HG03469 (cell line): ENCODE data around the gene MUSK.
"Not testable (repeated sequence)": the region's sequence is repeated elsewhere in the genome, so short reads cannot be mapped to it uniquely, and the experiment has no call there.

ENCODE experiments used
- ATAC-seq: cut with Tn5 transposase; IDR thresholded peaks from one replicate; pipeline ENCODE4 v1.9.1; 2021; ENCODE audit warnings: mild to moderate bottlenecking, moderate library complexity, moderate number of reproducible peaks; ENCODE audit not compliant: unreplicated experiment

The MUSK gene

DNA sequence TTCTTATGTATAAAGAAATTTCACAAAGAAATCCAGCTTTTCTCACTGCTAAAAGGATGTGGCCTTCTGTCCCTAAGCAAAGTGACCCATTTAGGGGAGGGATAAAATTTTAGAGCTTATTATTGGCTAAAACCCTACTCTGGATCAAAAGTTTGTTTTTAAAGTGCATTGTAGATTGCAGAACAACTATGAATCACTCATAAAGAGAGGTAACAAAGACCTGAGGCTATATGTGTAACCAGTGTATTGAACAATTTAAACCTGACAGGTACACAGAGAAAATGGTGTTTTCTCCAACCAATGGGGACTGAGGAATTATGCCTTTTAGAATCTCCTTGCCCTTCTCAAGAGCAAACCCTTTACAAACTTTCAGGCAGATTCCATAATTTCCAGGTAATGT lies 86.6 kb downstream of the MUSK start:
- ATAC-seq, result no peak

DNA sequence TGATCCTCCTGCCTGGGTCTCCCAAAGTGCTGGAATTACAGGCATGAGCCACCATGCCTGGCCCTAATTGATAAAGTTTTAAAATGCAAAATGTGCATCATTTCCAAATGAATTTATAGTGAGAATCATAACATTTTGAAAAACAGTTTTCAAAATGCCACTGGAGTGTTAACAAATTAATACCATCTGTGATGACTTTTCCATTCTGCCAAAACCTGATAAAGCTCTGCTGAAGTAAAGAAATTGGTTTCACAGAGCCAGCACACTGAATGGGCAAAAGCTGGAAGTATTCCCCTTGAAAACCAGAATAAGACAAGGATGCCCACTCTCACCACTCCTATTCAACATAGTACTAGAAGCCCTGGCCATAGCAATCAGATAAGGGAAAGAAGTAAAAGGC lies 89.6 kb downstream of the MUSK start:
- ATAC-seq, result no peak

DNA sequence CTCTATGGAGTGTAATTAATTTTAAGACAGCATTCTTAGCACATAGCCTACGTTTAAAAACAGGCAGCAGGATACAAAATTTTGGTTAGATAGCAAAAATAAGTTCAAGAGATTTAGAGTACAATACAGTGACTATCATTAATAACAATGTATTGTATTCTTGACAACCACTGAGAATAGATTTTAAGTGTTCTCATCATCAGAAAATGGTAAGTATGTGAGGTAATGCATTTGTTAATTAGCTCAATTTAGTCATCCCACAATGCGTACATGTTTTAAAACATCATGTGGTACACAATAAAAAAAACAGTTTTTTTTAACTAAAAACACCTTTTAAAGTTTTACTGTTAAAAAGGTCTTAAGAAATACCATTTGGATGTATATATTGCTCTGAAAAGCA lies 94.2 kb downstream of the MUSK start:
- no peak for ATAC-seq

DNA sequence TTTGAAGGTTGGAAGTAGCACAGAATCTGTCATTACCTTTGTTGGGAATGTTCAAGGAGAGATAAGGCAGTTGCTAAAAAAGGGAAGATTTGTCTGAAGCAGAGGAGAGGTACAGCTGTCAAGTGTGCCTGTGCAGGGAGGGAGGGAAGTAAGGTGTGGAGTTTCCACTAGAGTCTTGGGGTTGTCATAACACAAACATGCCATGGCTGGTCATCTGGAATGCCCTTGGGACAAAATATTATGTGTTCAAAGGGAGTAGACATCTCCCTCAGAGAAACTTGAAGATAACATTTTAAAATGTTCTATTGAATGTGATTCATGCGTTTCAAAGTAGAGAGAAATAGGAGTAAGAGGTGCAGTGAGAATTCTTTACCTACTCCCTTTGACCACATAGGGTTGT lies 95.0 kb downstream of the MUSK start:
- ATAC-seq, result no peak

DNA sequence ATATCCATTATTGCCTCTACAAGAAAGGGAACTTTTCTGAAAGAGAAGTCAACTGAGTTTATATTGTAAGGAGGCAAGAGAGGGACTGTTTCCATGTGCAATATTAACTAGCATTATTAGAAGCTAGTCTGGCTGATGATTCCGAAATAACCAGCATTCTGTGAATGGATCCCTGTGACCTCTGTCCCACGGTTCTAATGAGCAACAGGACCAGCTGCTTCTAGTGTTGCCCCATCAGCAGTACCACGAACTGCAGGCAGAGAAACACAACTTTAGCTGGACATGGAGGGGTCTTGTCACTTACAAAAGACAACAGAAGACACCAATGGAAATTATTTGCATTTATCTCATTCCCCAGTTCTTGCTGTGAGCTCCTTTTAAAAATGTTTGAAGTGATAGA lies 95.4 kb downstream of the MUSK start:
- ATAC-seq, result no peak

DNA sequence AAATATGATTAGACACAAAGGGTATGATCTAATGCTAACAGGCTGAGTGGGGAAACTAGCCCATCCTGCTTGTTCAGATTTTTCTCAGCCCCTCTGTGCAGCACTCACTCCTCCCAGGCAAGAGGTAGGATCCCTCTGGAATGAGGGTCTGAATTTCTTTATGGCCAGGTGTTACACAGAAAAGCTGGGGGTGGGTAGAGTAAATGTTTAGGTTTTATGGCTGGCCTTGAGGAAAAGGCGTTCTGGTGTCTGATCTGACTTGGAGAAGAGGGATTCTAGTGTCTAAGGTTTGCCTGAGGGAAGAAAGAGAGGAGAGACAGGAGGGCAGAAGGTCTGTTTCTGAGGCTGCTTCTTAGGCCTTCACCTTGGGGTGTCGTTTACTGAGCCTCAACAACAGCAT lies 97.3 kb downstream of the MUSK start:
- ATAC-seq, result no peak

DNA sequence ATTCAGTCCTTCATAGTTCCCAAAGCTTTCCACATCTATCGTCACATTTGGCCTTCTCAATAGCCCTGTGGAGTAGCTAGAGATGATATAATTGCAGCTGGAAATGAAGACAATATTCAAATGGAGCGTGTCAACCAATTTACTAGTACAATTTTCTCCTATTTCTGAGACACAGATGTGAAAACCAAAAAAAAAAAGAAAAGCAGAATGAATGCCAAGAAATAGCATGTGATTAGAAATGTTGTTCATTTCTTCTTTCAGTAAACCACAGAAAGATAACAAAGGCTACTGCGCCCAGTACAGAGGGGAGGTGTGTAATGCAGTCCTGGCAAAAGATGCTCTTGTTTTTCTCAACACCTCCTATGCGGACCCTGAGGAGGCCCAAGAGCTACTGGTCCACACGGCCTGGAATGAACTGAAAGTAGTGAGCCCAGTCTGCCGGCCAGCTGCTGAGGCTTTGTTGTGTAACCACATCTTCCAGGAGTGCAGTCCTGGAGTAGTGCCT lies 99.0 kb downstream of the MUSK start:
- ATAC-seq, result no peak

DNA sequence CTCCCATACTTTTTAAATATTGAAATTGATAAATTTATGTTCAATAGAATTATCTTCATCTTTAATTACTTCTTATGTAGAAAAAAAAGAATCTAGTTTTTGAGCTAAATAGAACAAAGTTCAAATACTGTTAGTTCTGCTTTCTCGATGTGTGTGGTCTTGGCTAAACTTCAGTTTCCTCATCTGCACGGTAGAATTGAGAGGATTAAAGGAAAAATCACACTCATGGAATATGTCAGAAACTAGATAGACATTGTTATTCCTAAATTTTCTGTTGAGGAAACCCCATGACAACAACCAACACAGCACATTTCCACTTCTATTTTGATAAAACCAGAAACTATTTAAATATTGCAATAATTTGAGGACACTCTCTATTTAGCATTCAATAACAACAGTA lies 100.3 kb downstream of the MUSK start:
- no peak for ATAC-seq

DNA sequence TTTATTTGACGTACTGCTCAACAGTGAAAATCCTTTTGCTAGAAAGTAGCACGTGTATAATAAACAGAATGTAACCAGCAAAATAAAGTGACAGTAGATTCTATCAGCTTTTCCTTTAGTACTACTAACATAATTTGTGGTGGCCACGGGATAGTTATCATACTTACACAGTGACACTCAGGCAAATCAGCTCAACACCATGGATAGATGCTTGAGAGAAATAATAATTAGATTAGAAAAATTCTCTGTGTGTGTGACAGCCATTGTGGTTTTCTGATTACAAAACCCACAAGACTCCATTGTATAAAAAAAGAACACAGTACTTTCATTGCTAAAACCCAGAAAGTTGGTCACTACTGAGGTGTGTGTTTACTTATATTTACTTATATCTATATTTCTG lies 101.1 kb downstream of the MUSK start:
- no peak for ATAC-seq

DNA sequence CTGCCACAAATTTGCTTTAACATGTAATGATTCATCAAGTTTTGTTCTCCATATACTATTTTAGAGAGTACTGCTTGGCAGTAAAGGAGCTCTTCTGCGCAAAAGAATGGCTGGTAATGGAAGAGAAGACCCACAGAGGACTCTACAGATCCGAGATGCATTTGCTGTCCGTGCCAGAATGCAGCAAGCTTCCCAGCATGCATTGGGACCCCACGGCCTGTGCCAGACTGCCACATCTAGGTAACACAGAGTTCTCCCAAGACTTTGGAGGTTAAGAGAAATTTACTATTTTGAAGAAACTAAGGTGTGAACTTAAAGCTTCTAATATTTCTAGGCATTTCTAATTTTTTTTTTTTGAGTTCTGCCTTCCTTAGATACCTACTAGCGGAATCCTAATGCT lies 107.1 kb downstream of the MUSK start:
- no peak for ATAC-seq

DNA sequence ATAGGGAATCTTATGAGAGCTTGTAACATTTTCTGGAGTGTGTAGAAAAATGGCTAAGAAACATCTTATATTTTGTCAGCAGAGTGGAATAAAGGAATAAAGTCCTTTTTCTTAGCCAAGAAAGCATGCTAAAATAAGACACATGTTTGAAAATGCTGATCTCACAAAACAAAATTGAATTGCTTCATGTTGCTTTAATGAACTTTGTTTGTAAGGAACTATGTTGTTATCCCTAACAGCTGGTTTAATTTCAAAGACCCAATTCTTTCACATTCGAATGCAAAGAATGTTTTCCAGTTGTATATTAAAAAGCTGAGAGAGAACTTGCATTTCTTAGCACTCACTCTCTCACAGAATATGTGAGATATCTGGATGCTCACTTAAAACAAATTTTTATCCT lies 107.6 kb downstream of the MUSK start:
- no peak for ATAC-seq

DNA sequence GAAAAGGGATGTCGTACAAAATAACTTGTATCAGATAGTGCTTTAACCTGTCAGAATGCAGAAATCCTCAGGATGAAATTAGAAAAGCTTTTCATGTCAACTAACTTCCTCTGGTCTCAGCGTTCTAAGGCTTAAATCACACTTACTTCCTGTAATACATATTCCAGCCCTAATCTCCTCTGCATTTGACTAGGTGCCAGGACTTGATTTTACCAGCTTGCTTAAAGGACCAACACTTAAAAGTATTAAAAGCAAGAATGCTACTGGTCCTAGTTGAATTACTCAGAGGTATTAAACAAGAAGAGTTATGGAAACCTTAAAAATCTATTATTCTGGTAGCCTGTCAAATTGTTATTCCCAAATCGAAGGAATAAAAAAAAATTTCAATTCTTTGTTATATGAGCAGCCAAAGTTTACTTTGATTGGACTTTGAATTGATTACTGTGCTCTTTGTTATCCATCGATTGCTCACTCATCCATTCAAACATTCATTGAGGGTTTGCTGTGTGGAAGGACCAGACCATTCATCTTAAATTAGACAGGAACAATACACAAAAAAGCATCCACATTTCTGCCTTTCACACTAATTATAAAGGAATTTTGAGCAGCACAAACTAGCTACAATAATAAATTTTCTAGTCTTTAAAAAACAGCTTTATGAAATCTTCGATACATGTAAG lies 108.7 kb downstream of the MUSK start:
- no peak for ATAC-seq

DNA sequence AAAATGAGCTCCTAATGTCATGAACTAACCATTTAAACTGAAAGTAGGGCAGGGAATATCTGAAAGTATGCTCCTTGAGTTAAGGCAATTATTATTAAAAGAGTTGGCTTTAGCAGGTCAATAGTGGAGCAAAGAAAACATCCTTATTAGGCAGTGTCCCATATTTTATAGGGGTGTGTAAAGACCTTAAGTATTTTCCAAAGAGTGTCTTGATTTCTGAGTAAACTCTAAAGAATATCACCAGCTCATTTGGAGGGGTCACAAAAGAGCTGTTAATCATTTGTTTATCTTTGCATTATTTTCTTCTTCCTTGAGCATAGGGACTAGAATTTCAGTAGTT lies 109.3 kb downstream of the MUSK start:
- no peak for ATAC-seq

DNA sequence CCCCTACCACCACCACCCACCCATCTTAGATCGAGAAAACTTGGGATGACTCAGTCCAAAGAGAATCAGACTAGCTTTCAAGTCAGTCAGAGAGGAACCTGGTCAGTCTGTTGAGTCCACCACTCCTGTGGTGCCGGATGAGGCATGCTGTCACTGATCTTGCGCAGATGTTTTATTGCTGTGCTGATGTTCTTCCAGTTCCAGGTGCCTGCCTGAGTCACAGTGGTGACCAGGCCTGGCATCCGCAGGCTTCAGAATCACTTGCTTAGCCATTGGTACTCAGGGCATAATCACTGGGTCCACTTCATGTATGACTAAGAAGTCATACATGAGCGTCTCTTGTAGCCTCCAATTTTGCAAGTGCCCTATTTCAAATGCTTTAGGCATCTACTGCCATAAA lies 114.1 kb downstream of the MUSK start:
- ATAC-seq, result no peak

DNA sequence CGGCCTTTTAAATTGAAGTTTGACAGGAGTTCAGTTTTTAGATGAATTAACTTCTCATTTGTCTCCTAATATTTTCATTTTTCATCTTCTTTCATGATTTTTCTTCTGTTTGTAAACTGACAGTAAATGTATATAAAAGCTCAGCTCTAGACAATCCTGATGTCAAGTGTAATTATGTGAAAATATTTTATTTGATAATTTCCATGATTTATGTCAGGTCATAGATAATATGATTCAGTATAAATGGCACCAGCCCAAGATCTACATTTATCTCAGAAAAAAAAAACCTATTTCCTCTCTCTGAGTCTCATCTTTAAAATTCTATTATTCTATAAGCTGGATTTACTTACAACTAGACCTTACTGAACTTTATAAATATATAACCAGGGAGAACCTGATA lies 115.7 kb downstream of the MUSK start:
- ATAC-seq, result no peak

DNA sequence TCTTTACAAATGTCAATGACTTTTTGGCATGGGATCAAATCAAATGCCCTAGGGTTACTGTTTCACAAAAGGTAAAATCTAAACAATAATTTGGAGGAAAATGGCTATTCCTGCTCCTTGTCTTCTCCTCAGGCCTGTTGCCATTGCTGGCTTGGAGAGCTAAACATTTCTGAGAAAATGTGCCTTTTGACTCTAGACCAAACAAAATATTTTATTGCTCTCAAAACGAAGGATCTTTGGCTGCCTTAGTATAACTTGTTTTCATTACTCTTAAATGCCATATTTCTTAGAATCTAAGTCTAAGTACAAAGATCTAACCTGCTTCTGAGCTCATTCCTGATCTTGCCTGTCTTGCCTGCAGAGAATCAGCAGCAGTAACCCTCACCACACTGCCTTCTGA lies 116.6 kb downstream of the MUSK start:
- ATAC-seq, result no peak

DNA sequence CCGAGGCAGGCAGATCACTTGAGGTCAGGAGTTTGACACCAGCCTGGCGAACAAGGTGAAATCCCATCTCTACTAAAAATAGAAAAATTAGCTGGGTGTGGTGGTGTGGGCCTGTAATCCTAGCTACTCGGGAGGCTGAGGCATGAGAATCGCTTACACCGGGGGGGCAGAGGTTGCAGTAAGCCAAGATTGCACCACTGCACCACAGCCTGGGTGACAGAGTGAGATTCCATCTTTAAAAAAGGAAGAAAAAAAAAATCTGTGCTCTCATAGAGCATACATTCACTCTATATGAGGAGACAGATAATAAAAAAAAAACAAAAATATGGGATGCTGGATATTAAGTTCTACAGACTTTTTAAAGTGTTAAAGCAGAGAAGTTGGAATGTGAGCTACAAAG lies 119.8 kb downstream of the MUSK start:
- ATAC-seq, result not testable (repeated sequence)

DNA sequence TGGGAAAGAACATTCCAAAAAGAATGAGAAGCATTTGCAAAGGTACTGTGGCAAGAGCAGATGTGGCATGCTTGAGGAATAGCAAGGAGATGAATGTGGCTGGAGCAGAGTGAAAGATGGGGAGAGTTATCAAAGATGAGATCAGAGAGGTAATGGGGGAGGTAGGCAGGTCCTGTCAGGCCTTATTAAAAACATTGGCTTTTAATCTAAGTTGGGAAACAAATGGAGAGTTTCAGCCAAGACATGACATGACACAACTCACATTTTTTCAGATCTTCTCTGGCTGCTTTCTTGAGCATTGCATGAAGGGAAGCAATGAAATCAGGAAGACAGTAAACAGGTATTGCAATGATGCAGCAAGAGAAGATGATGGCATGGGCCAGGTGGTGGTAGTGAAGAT lies 120.3 kb downstream of the MUSK start:
- ATAC-seq, result no peak

DNA sequence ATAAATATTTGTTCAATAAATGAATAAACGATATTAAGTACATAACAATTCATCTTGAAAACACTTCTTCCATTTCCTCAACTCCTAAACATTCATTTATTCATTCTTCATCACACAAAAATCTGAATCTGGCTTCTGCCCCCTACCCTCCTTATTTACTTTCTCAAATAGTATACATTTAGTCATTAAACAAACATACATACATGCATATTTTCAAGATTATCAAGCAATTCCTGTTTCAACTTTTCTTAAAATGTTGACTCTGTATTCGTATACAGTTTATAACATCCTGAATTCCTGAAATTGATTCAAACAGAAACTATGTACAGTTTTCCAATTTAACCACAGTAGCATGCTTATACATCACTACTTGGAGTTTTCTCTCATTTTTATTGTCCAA lies 129.0 kb downstream of the MUSK start:
- no peak for ATAC-seq

DNA sequence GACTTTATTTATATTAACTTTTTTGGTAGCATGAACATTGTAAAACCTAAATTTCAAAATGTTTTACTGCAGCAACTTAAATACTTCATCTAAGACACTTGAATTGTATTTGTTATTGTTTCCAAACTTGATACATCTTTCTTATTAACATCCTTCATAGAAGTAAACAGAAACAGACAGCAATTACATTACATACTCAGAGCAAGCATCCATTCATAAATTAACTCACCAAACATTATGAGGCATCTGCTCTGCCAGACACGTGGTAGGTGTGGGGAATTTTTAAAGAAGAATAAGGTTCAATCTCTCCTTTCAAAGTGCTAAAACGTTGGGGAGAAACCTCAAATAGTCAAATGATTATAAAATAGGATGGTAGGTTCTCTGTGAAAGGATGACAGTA lies 130.8 kb downstream of the MUSK start:
- no peak for ATAC-seq

DNA sequence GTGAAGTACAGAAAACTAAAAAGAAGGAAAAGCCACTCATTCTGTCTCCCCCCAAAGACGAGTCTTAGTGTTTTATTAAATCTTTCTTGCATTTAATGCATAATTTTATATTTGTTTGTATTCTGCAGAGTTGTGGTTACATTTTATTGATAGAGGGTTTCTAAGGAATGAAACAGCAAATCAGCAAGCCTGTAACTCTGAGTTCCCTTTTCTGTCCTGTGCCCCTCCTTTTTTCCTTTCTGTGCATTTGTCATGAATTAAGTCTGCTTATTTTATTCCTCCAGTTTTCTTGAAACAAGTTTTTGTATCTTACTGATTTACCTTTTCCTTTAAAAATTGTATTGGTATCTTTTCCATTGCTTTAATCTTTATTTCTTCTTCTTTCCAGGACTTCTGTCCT lies 132.8 kb downstream of the MUSK start:
- ATAC-seq, result no peak

DNA sequence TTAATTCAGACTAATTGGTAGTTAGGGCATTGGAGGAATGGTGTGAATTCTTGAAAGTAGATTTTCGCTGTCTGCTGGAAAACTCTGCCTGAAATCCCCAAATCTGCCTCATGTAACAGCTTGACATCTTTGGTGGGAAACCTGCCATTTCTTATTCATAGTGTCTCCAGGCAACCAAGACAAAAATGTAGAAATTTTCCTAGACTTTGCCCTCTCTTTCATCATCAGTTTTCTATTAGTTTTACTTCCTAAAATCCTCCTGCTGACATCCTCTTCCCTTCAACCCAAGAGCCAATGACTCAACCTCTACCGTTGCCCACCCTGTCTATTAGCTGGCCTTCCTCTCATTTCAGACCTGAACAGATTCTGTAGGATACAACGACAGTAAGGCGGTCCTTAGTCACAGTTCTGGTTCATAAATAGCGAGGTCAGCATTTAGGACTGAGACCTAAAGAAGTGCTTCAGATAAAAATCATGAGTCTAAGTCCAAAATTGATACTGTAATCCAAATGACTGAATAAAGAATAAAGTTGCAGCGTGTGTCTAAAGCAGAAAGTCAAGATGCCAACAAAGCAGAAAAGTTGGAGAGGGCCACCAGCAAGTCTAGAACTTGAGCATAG lies 133.9 kb downstream of the MUSK start:
- ATAC-seq, result no peak
